Coronary artery (tissue), 2 donors: Measurements from ENCODE around the gene ARPC5.
A peak's percentile ranks its signal among the peaks of the same experiment; 100 is the strongest.
"Not testable (repeated sequence)": the region's sequence is repeated elsewhere in the genome, so short reads cannot be mapped to it uniquely, and the experiment has no call there.

Experiments used
- DNase-seq: peaks from one replicate; pipeline ENCODE4 v3.0.0-alpha.2; 2017; ENCODE audit warnings: low spot score
- H3K27ac ChIP-seq, 2 donors: fragments of 200-600 bp; sonication (generic); one replicate each; pipeline ENCODE4 v1.5.1; 2016 to 2019
- H3K4me3 ChIP-seq: fragments of 200-600 bp; sonication (generic); 2 replicates; pipeline ENCODE4 v1.5.1; 2016; ENCODE audit warnings: mild to moderate bottlenecking, moderate library complexity
- TF ChIP-seq, protein P1 (sequence below): fragments of 200-600 bp; sonication (generic); IDR thresholded peaks from one replicate; pipeline ENCODE4 v1.5.1; 2019; ENCODE audit warnings: antibody characterized with exemption

ARPC5 gene

GRCh38 chr1:183634429-183635065 lies 1.0 kb downstream of the ARPC5 start:
- DNase-seq: no peak
- H3K4me3 ChIP-seq: peak overlapping the region; percentile 96
- TF ChIP-seq, protein P1, sequence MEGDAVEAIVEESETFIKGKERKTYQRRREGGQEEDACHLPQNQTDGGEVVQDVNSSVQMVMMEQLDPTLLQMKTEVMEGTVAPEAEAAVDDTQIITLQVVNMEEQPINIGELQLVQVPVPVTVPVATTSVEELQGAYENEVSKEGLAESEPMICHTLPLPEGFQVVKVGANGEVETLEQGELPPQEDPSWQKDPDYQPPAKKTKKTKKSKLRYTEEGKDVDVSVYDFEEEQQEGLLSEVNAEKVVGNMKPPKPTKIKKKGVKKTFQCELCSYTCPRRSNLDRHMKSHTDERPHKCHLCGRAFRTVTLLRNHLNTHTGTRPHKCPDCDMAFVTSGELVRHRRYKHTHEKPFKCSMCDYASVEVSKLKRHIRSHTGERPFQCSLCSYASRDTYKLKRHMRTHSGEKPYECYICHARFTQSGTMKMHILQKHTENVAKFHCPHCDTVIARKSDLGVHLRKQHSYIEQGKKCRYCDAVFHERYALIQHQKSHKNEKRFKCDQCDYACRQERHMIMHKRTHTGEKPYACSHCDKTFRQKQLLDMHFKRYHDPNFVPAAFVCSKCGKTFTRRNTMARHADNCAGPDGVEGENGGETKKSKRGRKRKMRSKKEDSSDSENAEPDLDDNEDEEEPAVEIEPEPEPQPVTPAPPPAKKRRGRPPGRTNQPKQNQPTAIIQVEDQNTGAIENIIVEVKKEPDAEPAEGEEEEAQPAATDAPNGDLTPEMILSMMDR: no peak
- H3K27ac ChIP-seq: peak overlapping the region; percentile 97 to 99

GRCh38 chr1:183633676-183634343 lies 1.8 kb downstream of the ARPC5 start:
- Histone ChIP-seq H3K4me3 (peak overlapping the region; percentile 96), H3K27ac (peak overlapping the region; percentile 82 to 97)
- DNase-seq: no peak
- TF ChIP-seq, protein P1: peak; percentile 29

DNA sequence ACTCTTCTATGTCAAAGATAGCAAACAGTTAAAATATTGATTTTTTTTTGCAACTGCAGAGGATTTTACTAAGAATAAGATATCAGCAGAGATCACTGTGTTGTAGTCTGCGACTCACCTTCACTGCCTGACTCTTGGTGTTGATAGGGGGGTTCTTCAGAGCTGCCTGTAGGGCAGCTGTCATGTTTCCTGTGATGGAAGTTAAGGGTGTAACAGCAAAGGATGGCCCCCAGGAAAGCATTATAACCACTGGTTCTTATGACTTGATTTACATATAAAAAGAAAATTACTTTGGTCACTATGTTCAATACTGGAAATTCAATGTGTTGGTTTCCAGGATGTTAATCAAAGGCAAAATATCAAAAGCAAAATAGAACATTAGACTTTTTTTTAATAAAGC lies 2.6 kb downstream of the ARPC5 start:
- peak overlapping the region; percentile 96 for H3K4me3 ChIP-seq
- peak overlapping the region; percentile 82 to 97 for H3K27ac ChIP-seq
- no peak for DNase-seq
- TF ChIP-seq, protein P1: no peak

DNA sequence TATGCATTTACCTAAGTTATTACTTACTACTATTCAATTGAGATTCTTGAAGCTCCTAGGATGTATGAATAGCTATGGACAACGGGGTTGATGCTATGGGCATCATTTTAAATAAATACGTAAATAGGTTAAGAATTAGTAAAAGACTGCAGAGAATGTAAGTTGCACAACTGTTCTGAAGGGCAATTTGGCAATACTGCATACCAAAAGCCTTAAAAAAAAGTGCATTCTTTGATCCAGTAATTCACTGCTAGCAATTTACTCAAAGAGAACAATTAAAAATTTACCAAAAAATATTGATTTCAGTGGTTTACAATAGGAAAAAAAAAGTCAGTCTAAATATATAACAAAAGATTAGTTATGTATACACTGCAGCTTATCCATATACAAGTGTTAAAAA lies 3.5 kb downstream of the ARPC5 start:
- no peak for DNase-seq
- peak overlapping the region; percentile 8 to 53 for H3K27ac ChIP-seq
- TF ChIP-seq, protein P1: no peak
- peak overlapping the region; percentile 96 for H3K4me3 ChIP-seq

GRCh38 chr1:183630748-183631147 lies 4.8 kb downstream of the ARPC5 start:
- H3K4me3 ChIP-seq: peak overlapping the region; percentile 96
- no peak for DNase-seq
- H3K27ac ChIP-seq: peak overlapping the region; percentile 62 to 65
- TF ChIP-seq, protein P1: no peak

DNA sequence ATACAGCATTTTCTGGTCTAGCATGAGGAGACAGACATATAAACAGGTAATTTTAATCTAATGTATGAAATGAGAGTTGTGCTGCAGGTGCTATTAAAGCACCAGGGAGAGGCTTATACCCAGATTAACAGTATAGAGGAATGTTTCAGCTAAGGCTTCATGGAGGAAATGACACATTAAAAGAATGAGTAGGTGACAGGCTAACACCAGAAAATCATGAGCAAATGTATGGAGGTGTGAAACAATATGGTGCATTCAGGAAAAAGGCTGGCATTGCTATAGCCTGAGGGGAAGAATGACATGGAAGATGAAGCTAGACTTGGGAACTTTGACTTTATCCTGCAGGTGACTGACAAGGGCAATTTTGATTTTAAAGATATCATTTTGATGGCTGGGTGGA lies 7.0 kb downstream of the ARPC5 start:
- H3K27ac ChIP-seq: no peak overlapping the region
- TF ChIP-seq, protein P1: no peak

DNA sequence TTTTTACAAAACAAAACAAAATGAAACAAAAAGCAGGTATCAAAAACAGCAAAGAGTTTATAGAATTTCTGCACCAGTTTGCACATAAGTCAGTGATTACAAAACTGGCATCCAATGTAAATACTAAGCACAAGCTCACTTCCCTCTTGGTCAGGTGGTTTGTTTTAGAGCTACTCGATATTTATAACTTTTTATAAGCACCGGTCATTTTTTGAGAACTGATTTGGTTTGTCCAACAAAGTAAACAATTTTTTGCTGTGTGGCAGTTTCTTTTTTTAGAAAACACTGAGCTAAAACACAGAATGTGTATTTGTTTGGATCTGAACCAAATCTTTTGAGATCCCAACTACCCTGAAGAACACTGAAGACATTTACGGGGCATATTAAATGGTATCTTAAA lies 9.3 kb downstream of the ARPC5 start:
- not testable (repeated sequence) for H3K4me3 ChIP-seq, DNase-seq
- peak overlapping the region; percentile 37 to 79 for H3K27ac ChIP-seq

More for the DNA sequence above, 7.0 kb downstream of the ARPC5 start:
- DNase-seq: no peak
- no peak overlapping the region for H3K4me3 ChIP-seq
